AG04450 (cell line): Measurements from ENCODE around the gene RASAL3. TPM values are rescaled to one million over a fixed set of nuclear protein-coding genes. Genes with fewer than 3 reads are reported as not detected.

ENCODE experiments used
- CTCF ChIA-PET: fragments of 300-600, 350-600 bp; formaldehyde crosslinking; extraction: SDS; loops from one replicate; lab custom pipeline; 2022; ENCODE audit warnings: antibody characterized with exemption, inconsistent platforms; lab: Charles Lee
- POLR2A ChIA-PET: fragments of 350-600 bp; formaldehyde crosslinking; extraction: SDS; loops from one replicate; lab custom pipeline; 2021; ENCODE audit warnings: antibody characterized with exemption, inconsistent platforms; lab: Yijun Ruan, JAX
- DNase-seq: peaks from one replicate; pipeline ENCODE4 v3.0.0-alpha.2; 2011; ENCODE audit warnings: low read depth, low spot score
- H3K27ac ChIP-seq: one replicate; pipeline ENCODE4 v1.5.1; 2012; ENCODE audit warnings: low read depth, low read length, control low read depth
- H3K27me3 ChIP-seq: one replicate; pipeline ENCODE4 v1.6.0; 2012; ENCODE audit warnings: low read length; ENCODE audit not compliant: control insufficient read depth, insufficient read depth
- H3K4me3 ChIP-seq: 2 replicates; pipeline ENCODE4 v1.5.1; 2011; ENCODE audit warnings: mild to moderate bottlenecking, low read depth, low read length, control low read depth
- H3K9me3 ChIP-seq: 2 replicates; pipeline ENCODE4 v1.5.1; 2012; ENCODE audit warnings: low read length; ENCODE audit not compliant: control insufficient read depth, insufficient read depth
- polyA plus RNA-seq: library from polyadenylated mRNA; depleted of rRNA; stranded (reverse); fragments of >200 nt; gene quantifications from 2 replicates; pipeline ENCODE4 v1.2.3, GENCODE V29; 2011
- TF ChIP-seq, protein P1 (sequence below): IDR thresholded peaks from 2 replicates; pipeline ENCODE4 v1.5.1; 2011; ENCODE audit warnings: low read depth, low read length, control low read depth, inconsistent platforms

Gene RASAL3
- polyA plus RNA-seq, 1 experiment = 0.21 TPM

DNA sequence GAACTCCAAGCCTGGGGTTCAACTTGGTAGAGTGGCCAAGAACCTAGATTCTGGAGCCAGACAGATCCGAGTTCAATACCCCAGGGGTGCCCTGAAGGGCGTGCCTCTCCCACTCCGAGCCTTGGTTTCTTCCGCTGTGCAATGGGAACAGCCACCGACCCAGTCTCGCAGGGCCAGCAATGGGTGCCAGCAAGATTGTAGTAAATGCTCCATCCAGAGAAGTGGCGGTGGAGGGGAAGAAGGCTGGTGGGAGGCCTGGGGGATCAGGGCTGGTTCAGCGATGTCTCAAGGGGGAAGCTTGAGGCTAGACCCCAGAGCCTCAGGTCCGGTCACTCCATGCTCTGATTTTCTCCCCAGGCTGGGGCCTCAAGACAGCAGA, 19.1 kb downstream of the RASAL3 start:
- Histone ChIP-seq H3K27ac (no peak overlapping the region), H3K4me3 (no peak overlapping the region), H3K9me3 (no peaks in the 10 kb centered on the region), H3K27me3 (no peaks in the 10 kb centered on the region)
- DNase-seq = no peak
- TF ChIP-seq, protein P1, sequence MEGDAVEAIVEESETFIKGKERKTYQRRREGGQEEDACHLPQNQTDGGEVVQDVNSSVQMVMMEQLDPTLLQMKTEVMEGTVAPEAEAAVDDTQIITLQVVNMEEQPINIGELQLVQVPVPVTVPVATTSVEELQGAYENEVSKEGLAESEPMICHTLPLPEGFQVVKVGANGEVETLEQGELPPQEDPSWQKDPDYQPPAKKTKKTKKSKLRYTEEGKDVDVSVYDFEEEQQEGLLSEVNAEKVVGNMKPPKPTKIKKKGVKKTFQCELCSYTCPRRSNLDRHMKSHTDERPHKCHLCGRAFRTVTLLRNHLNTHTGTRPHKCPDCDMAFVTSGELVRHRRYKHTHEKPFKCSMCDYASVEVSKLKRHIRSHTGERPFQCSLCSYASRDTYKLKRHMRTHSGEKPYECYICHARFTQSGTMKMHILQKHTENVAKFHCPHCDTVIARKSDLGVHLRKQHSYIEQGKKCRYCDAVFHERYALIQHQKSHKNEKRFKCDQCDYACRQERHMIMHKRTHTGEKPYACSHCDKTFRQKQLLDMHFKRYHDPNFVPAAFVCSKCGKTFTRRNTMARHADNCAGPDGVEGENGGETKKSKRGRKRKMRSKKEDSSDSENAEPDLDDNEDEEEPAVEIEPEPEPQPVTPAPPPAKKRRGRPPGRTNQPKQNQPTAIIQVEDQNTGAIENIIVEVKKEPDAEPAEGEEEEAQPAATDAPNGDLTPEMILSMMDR = no peak
- ChIA-PET CTCF (no interaction called here), POLR2A (no interaction called here)

DNA sequence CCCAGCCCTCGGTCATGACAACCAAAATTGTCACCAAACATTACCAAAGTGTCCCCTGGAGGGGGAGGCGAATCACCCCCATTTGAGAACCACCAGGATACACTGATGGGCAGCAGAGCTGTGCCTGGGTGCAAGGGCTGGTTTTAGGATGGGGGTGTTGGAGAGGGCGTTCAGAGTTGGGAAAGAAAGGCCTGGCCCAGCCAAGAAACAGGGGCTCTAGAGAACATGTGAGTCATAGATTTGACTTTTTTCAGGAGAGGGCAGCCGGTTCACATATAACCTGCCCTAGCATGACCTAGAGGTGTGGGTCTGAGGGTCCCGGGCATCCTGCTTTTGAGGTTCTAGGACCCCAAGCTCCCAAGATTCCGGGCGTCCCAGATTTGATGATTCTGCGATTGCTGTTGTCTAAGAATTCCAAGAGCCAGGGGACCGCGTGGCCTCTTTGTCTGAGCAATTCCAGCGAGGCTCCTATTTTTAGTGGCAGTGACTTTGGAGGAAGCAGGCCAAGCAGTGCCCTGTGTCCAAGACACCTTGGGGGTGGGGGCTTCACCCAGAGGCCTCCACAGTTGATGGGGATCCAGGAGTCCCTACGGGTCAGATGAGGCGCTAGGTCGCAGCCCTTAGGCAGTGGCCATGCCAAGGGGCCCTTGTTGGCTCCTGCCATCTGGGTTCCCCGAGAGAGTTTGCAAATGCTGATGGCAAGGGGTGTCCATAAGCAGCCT, 19.7 kb downstream of the RASAL3 start:
- TF ChIP-seq, protein P1 = no peak
- H3K27me3 ChIP-seq = no peaks in the 10 kb centered on the region
- H3K27ac ChIP-seq = no peak overlapping the region
- no peak for DNase-seq
- no peaks in the 10 kb centered on the region for H3K9me3 ChIP-seq
- ChIA-PET POLR2A (no interaction called here), CTCF (no interaction called here)
- no peak overlapping the region for H3K4me3 ChIP-seq

DNA sequence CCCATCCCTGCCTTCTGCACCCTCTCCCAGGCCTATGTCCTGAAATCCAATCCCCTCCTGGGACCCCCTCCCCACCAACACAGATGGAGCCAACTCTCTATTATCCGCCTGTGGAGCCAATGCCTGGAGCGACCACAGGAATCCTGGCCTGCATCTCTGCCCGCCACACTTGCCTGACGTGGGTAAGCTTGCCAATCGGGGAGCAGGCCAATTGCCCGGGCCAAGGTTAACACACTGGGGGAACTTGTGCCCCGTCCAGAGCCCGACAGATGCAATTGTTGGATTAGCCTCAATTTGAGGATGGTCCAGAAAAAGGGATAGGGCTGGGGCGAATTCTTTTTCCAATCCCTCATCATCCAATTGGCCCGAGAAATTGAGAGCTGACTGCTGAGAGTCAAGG, 20.5 kb downstream of the RASAL3 start:
- no peak overlapping the region for H3K27ac ChIP-seq
- ChIA-PET POLR2A (no interaction called here), CTCF (no interaction called here)
- no peak overlapping the region for H3K4me3 ChIP-seq
- DNase-seq = no peak
- H3K27me3 ChIP-seq = no peaks in the 10 kb centered on the region
- H3K9me3 ChIP-seq = no peaks in the 10 kb centered on the region
- TF ChIP-seq, protein P1 = no peak

DNA sequence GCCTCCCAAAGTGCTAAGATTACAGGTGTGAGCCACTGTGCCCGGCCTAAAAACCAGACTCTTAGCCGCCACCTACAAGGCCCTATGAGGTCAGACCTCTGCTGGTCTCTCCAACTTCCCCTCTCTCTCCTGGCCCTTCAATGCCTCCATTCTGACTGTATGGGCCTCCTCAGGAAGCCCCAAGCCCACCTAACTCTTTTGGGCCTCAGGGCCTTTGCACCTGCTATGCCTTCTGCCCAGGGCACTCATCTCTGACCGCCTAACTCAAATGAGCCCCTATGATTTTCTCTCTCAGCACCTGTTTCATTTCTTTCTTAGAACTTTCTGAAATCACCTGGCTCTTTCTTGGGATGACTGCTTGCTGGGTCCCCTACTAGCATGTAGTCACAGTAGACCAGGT, 21.0 kb downstream of the RASAL3 start:
- H3K27ac ChIP-seq = no peak overlapping the region
- POLR2A ChIA-PET = no interaction called here
- H3K9me3 ChIP-seq = no peaks in the 10 kb centered on the region
- H3K27me3 ChIP-seq = no peaks in the 10 kb centered on the region
- no peak for DNase-seq
- H3K4me3 ChIP-seq = no peak overlapping the region
- CTCF ChIA-PET = no interaction called here
- TF ChIP-seq, protein P1 = no peak

DNA sequence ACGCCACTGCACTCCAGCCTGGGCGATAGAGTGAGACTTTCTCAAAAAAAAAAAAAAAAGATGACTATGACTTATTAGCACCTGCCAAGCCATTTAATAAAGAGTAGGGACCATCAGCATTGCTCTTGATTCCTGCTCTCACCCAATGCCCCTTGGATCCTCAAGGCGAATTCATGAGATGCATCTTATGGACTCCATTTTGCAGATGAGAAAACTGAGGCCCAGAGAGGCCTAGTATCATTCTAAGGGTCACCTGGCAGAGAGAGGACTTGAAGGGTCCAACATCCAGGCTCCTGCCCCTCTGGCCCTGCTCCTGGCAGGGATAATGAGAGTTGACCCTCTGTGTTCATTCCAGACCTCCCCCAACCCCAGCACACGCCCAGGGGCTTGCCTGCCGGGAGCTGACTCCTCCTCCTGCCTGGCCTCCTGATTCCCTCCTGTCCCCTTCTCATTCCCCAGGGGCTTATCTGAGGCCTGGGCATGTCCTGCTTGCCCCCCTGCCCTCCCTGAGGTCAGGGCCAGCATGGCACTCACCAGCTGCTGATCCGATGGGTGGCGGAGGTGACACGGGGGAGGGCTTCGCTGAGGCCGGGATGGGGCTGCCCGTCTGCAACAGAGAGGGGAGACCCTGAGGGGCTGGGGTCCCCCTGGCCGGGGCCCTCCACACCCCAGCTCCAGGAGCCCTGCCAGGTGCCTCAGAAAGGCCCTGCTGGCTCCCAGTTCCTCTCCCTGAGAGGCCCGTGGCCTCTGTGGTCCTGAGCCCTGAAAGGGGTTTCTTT, 22.0 kb downstream of the RASAL3 start:
- no peak for DNase-seq
- Histone ChIP-seq H3K27me3 (no peaks in the 10 kb centered on the region), H3K27ac (no peak overlapping the region), H3K9me3 (no peaks in the 10 kb centered on the region), H3K4me3 (no peak overlapping the region)
- ChIA-PET POLR2A (no interaction called here), CTCF (no interaction called here)
- TF ChIP-seq, protein P1 = no peak
